NT2/D1 (cell line): Measurements from ENCODE around the gene ZBTB47.

ENCODE experiments used
- DNase-seq: peaks from one replicate; pipeline ENCODE4 v3.0.0-alpha.2; 2011; ENCODE audit warnings: low read depth, low spot score
- H3K27me3 ChIP-seq: 2 replicates; pipeline ENCODE4 v1.6.0; 2011; ENCODE audit warnings: mild to moderate bottlenecking; ENCODE audit not compliant: insufficient read length, insufficient read depth
- H3K36me3 ChIP-seq: 2 replicates; pipeline ENCODE4 v1.6.1; 2011; ENCODE audit warnings: mild to moderate bottlenecking, low read length, mixed read lengths; ENCODE audit not compliant: insufficient read depth, insufficient read length
- H3K4me1 ChIP-seq: 2 replicates; pipeline ENCODE4 v1.5.1; 2011; ENCODE audit not compliant: insufficient read depth, insufficient read length
- H3K4me3 ChIP-seq: 2 replicates; pipeline ENCODE4 v1.5.1; 2011; ENCODE audit warnings: low read depth; ENCODE audit not compliant: insufficient read length
- H3K9ac ChIP-seq: 2 replicates; pipeline ENCODE4 v1.6.0; 2011; ENCODE audit warnings: low read depth; ENCODE audit not compliant: insufficient read length
- H3K9me3 ChIP-seq: 2 replicates; pipeline ENCODE4 v1.5.1; 2011; ENCODE audit warnings: mild to moderate bottlenecking, low read length; ENCODE audit not compliant: insufficient read depth
- SUZ12 ChIP-seq: IDR thresholded peaks from 2 replicates; pipeline ENCODE4 v1.6.1; 2011; ENCODE audit not compliant: insufficient read length, insufficient read depth; ENCODE audit errors: extremely low read depth
- YY1 ChIP-seq: IDR thresholded peaks from 2 replicates; pipeline ENCODE4 v1.6.1; 2011; ENCODE audit not compliant: insufficient read length, insufficient read depth
- ZNF274 ChIP-seq: IDR thresholded peaks from 2 replicates; pipeline ENCODE4 v1.6.1; 2011; ENCODE audit warnings: mild to moderate bottlenecking, low read depth, low read length

ZBTB47 gene

DNA sequence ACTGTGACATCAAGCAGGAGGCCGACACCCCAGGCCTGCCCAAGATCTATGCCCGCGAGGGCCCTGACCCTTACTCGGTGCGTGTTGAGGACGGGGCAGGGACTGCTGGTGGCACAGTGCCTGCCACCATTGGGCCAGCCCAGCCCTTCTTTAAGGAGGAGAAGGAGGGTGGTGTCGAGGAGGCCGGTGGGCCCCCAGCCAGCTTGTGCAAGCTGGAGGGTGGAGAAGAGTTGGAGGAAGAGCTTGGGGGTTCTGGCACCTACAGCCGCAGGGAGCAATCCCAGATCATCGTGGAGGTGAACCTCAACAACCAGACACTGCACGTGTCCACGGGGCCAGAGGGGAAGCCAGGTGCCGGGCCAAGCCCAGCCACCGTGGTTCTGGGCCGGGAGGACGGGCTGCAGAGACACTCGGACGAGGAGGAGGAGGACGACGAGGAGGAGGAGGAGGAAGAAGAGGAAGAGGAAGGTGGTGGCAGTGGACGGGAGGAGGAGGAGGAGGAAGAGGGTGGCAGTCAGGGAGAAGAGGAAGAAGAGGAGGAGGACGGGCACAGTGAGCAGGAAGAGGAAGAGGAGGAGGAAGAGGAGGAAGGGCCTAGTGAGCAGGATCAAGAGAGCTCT, 5.4 kb downstream of the ZBTB47 start:
- Histone ChIP-seq H3K9me3 (no peaks in the 10 kb centered on the region), H3K36me3 (peaks cover 59% of the 10 kb centered on the region), H3K27me3 (no peaks in the 10 kb centered on the region), H3K4me3 (no peak overlapping the region), H3K4me1 (peaks cover 13% of the 10 kb centered on the region), H3K9ac (no peak overlapping the region)
- no peak for DNase-seq
- TF ChIP-seq ZNF274: no peak

DNA sequence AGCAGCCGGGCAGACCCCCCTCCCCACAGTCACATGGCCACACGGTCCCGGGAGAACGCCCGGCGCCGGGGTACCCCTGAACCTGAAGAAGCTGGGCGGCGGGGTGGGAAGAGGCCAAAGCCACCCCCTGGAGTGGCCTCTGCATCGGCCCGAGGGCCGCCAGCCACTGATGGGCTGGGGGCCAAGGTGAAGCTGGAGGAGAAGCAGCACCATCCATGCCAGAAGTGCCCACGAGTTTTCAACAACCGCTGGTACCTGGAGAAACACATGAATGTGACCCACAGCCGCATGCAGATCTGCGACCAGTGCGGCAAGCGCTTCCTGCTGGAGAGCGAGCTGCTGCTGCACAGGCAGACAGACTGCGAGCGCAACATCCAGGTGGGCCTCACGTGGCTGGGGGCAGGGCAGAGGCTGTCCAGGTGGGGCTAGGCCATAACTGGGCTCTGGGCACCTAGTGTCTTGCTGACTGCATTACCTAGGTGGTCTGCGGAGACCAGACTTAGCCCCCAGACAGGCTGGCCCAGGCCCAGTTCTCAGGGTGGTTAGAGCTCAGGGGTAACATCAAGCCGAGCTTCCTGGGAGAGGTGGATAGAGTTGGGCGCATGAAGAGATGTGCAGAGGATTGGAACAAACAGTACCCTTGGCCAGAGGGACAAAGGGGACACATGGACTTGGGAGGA, 6.1 kb downstream of the ZBTB47 start:
- Histone ChIP-seq H3K9me3 (no peaks in the 10 kb centered on the region), H3K9ac (no peak overlapping the region), H3K27me3 (no peaks in the 10 kb centered on the region), H3K4me3 (no peak overlapping the region), H3K4me1 (peaks cover 13% of the 10 kb centered on the region), H3K36me3 (peaks cover 63% of the 10 kb centered on the region)
- DNase-seq: no peak
- TF ChIP-seq SUZ12 (no peak), YY1 (no peak), ZNF274 (no peak)

DNA sequence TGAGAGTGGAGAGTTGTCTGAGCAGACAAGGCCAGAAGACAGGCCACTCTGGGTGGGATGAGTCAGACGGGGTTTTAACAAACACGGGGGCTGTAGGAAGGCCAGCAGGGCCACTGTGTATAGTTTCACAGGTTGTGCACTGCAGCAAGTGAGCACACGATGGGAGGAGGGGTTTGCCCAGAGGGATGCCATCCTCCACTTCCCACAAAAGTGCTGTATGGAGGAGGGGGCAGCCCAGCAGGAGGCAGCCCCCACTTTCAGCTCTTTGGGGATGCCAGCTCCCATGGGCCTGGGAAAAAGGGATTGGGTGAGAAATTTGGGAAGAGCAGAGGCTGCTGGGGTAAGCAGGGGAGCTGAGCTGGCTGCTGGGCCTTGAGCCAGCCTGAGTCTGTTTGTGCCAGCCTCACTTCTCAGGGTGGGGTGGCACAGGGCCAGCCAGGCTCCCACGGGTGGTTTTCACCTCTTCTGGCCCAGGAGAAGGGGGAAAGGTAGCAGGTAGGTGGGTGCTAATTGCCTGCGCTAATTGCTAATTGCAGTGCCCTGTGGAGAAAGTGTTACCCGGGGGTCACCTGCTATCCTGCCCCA, 6.7 kb downstream of the ZBTB47 start:
- H3K4me3 ChIP-seq: no peak overlapping the region
- TF ChIP-seq YY1 (no peak), SUZ12 (no peak), ZNF274 (no peak)
- H3K27me3 ChIP-seq: no peaks in the 10 kb centered on the region
- H3K9me3 ChIP-seq: no peaks in the 10 kb centered on the region
- no peak for DNase-seq
- H3K4me1 ChIP-seq: peaks cover 9% of the 10 kb centered on the region
- peak overlapping the region; percentile 27 for H3K9ac ChIP-seq
- peaks cover 68% of the 10 kb centered on the region for H3K36me3 ChIP-seq

DNA sequence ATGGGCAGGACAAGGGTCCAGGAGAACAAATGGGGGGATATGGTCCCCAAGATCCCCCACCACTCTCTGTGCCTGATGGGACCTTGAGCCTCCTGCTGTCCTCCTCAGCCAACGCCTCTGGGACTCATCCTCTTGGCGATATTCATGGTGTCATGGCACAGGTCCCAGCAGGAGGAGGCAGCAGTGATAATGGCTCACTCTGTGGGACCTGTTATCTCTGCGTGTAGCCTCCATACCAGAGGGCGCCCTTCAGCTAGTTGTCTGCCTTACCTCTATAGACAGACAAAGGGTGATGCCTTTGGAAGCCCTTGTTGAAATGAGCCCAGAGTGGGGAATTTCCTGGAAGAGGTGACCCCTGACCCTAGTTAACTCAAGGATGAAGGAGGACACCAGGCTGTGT, 7.4 kb downstream of the ZBTB47 start:
- no peaks in the 10 kb centered on the region for H3K9me3 ChIP-seq

DNA sequence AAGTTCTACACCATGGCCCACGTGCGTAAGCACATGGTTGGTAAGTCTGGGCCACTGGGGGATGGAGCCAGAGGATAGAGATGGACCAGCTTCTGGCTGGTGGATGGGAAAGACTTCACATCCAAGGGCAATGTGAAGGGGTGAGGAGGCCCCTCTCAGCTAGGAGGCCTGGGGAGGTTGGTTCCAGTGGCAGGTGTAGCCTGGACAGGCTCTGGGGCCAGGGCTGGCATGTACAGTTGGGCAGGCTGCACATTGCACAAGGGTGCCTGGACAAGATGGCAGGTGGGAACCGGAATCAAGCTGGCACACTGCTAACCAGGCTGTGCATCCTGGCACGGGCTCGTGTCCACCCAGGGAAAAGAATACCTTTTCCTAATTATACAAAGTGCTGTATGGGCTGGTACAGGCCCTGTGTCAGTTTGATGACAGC, 8.1 kb downstream of the ZBTB47 start:
- Histone ChIP-seq H3K9ac (no peak overlapping the region), H3K4me1 (peaks cover 4% of the 10 kb centered on the region), H3K4me3 (no peak overlapping the region), H3K9me3 (no peaks in the 10 kb centered on the region), H3K36me3 (peaks cover 66% of the 10 kb centered on the region), H3K27me3 (no peaks in the 10 kb centered on the region)
- TF ChIP-seq ZNF274 (no peak), SUZ12 (no peak), YY1 (no peak)
- no peak for DNase-seq

More for the DNA sequence above, 7.4 kb downstream of the ZBTB47 start:
- TF ChIP-seq YY1: no peak
- no peak for TF ChIP-seq ZNF274
- TF ChIP-seq SUZ12: no peak
- peaks cover 7% of the 10 kb centered on the region for H3K4me1 ChIP-seq
- H3K36me3 ChIP-seq: peaks cover 69% of the 10 kb centered on the region
- H3K9ac ChIP-seq: no peak overlapping the region
- no peak for DNase-seq
- no peaks in the 10 kb centered on the region for H3K27me3 ChIP-seq
- H3K4me3 ChIP-seq: no peak overlapping the region

DNA sequence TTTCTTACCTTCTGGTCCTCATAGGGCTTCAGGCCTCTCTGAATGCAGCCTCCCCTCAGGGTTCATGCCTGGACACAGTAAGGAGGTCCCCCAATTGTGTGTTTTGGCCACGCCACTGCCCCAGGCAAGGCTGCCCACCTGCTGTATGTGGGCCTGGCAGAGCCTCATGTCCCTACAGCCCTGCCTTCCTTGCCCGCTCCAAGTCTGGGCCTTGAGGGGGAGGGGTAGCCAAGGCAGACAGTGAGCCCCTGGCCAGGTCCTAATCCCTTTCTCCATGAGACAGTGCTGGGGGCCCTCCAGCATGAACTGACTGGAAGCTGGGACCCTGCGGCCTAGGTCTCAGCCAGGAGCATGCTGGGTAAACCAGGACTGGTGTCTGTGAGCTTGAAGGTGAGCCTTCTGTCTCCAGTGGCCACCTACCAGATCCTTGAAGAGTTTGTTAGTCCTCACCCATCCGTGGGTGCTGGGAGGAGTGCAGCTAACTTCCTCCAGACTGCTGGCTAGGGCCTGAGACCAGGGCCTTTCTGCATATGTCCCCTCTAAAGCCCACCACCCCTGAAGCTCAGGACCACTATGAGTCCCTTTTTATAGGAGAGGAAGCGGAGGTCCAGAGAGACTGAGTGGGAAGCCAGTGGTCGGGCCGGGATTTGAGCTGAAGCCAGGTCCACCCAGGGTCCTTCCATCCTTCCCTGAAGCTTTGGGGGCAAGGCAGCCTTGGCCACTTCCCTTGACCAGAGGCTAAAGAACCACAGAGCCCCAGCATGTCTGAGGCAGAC, 8.7 kb downstream of the ZBTB47 start:
- no peak for DNase-seq
- H3K27me3 ChIP-seq: no peaks in the 10 kb centered on the region
- H3K4me3 ChIP-seq: no peak overlapping the region
- H3K36me3 ChIP-seq: peaks cover 64% of the 10 kb centered on the region
- H3K9me3 ChIP-seq: no peaks in the 10 kb centered on the region
- H3K9ac ChIP-seq: no peak overlapping the region
- TF ChIP-seq SUZ12 (no peak), ZNF274 (no peak), YY1 (no peak)
- peaks cover 6% of the 10 kb centered on the region for H3K4me1 ChIP-seq

DNA sequence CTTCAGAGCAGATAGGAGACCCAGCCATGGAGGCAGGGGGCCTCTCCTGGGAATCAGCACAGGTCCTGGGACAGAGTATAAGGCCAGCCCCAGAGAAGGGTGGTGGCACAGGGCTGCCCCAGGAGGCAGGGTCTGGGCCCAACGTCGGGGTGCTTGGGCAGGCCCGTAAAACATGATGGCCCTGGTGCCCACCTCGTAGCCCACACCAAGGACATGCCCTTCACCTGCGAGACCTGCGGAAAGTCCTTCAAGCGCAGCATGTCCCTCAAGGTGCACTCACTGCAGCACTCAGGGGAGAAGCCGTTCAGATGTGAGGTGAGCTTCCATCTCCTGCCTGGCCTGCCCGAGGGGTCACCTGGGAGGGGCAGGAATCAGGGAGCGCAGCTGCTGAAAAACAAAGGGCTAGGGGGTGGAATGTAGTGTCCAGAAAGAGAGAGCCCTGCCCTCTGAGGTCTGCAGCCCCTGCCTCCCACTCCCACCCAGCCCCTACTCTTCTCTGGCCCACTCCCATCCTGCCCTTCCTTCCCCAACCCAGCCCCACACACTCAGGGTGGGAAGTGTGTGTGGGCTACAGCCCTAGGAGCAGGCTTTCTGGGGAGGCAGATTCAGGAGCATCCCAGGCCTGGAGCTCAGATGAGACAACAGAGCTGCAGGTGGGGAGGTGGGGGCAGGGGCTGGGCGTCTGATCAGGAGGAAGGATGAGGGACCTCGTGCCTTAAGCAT, 9.5 kb downstream of the ZBTB47 start:
- TF ChIP-seq YY1: no peak
- no peak for TF ChIP-seq SUZ12
- no peak for TF ChIP-seq ZNF274
- Histone ChIP-seq H3K4me3 (no peak overlapping the region), H3K9me3 (no peaks in the 10 kb centered on the region), H3K4me1 (peaks cover 13% of the 10 kb centered on the region), H3K9ac (no peak overlapping the region), H3K36me3 (peaks cover 61% of the 10 kb centered on the region), H3K27me3 (no peaks in the 10 kb centered on the region)
- no peak for DNase-seq
